HL-60 (cell line): Measurements from ENCODE around the gene KCNQ5.

Experiments used
- GABPA ChIP-seq: IDR thresholded peaks from 2 replicates; pipeline ENCODE4 v1.6.1; 2012; ENCODE audit warnings: low read depth
- POLR2AphosphoS5 ChIP-seq: IDR thresholded peaks from 2 replicates; pipeline ENCODE4 v1.6.1; 2012; ENCODE audit warnings: low read depth
- SPI1 ChIP-seq: IDR thresholded peaks from 2 replicates; pipeline ENCODE4 v1.6.1; 2012; ENCODE audit warnings: low read depth, mild to moderate bottlenecking, borderline replicate concordance
- TF ChIP-seq, protein P1 (sequence below): IDR thresholded peaks from one replicate; pipeline ENCODE4 v1.5.1; 2011; ENCODE audit warnings: low read length, control low read depth, inconsistent platforms; ENCODE audit not compliant: insufficient read depth
- TF ChIP-seq, protein P2 (sequence below): IDR thresholded peaks from 2 replicates; pipeline ENCODE4 v1.6.1; 2012; ENCODE audit warnings: low read depth; ENCODE audit not compliant: insufficient replicate concordance

DNA sequence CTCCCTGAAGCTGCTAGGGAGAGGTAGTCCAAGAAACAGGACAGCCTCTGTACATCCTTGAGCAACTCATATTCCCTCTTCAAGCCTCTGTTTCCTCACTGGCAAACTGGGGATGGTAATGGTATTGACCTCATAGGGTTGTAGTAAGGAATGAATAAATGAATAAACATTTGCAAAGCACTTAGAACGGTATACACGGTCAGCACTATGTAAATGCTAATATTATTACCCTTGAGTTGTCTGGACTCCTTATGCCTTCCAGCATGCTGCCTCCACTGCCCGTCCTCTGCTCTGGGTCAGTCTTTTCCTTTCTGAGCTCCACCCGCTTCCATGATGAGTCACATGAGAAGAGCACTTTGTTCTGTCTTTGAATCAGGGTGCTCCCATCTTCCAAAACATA lies 552.8 kb downstream of the KCNQ5 start:
- TF ChIP-seq, protein P1, sequence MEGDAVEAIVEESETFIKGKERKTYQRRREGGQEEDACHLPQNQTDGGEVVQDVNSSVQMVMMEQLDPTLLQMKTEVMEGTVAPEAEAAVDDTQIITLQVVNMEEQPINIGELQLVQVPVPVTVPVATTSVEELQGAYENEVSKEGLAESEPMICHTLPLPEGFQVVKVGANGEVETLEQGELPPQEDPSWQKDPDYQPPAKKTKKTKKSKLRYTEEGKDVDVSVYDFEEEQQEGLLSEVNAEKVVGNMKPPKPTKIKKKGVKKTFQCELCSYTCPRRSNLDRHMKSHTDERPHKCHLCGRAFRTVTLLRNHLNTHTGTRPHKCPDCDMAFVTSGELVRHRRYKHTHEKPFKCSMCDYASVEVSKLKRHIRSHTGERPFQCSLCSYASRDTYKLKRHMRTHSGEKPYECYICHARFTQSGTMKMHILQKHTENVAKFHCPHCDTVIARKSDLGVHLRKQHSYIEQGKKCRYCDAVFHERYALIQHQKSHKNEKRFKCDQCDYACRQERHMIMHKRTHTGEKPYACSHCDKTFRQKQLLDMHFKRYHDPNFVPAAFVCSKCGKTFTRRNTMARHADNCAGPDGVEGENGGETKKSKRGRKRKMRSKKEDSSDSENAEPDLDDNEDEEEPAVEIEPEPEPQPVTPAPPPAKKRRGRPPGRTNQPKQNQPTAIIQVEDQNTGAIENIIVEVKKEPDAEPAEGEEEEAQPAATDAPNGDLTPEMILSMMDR: no peak
- no peak for TF ChIP-seq GABPA
- TF ChIP-seq POLR2AphosphoS5: no peak
- TF ChIP-seq, protein P2, sequence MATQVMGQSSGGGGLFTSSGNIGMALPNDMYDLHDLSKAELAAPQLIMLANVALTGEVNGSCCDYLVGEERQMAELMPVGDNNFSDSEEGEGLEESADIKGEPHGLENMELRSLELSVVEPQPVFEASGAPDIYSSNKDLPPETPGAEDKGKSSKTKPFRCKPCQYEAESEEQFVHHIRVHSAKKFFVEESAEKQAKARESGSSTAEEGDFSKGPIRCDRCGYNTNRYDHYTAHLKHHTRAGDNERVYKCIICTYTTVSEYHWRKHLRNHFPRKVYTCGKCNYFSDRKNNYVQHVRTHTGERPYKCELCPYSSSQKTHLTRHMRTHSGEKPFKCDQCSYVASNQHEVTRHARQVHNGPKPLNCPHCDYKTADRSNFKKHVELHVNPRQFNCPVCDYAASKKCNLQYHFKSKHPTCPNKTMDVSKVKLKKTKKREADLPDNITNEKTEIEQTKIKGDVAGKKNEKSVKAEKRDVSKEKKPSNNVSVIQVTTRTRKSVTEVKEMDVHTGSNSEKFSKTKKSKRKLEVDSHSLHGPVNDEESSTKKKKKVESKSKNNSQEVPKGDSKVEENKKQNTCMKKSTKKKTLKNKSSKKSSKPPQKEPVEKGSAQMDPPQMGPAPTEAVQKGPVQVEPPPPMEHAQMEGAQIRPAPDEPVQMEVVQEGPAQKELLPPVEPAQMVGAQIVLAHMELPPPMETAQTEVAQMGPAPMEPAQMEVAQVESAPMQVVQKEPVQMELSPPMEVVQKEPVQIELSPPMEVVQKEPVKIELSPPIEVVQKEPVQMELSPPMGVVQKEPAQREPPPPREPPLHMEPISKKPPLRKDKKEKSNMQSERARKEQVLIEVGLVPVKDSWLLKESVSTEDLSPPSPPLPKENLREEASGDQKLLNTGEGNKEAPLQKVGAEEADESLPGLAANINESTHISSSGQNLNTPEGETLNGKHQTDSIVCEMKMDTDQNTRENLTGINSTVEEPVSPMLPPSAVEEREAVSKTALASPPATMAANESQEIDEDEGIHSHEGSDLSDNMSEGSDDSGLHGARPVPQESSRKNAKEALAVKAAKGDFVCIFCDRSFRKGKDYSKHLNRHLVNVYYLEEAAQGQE: no peak
- no peak for TF ChIP-seq SPI1
